Lung (tissue), 13 donors: ENCODE results near the gene SLC22A4. TPM values are rescaled to one million over a fixed set of nuclear protein-coding genes. Genes with fewer than 3 reads are reported as not detected.

Source experiments
- ATAC-seq: fragments of 200-7000 bp; cut with Tn5 transposase; one replicate; pipeline ENCODE4 v1.9.1; 2020; ENCODE audit warnings: moderate number of reproducible peaks; ENCODE audit not compliant: insufficient read depth, low FRiP score
- DNase-seq, 3 donors: peaks; one replicate each; pipeline ENCODE4 v3.0.0-alpha.2; 2013 to 2017
- H3K27ac ChIP-seq, 2 donors: one replicate each; pipeline ENCODE4 v1.5.1; 2013; ENCODE audit warnings: mild to moderate bottlenecking in 2 of 2, moderate library complexity in 2 of 2, control low read depth in 1 of 2, inconsistent platforms in 1 of 2, low read depth in 1 of 2, low read length in 1 of 2
- H3K27me3 ChIP-seq, 3 donors: one replicate each; pipeline ENCODE4 v1.5.1; 2013; ENCODE audit warnings: low read length in 2 of 3; ENCODE audit not compliant: control insufficient read depth in 3 of 3, insufficient read depth in 3 of 3
- H3K36me3 ChIP-seq, 4 donors: one replicate each; pipeline ENCODE4 v1.5.1; 2013; ENCODE audit warnings: low read length in 4 of 4, mild to moderate bottlenecking in 1 of 4, moderate library complexity in 1 of 4; ENCODE audit not compliant: control insufficient read depth in 4 of 4, insufficient read depth in 4 of 4
- H3K4me1 ChIP-seq, 5 donors: one replicate each; pipeline ENCODE4 v1.5.1; 2013; ENCODE audit warnings: low read length in 5 of 5, mild to moderate bottlenecking in 2 of 5, moderate library complexity in 1 of 5; ENCODE audit not compliant: control insufficient read depth in 5 of 5, insufficient read depth in 5 of 5
- H3K4me3 ChIP-seq: one replicate; pipeline ENCODE4 v1.5.1; 2013; ENCODE audit warnings: mild to moderate bottlenecking, control low read depth, moderate library complexity
- H3K9ac ChIP-seq, 2 donors: one replicate each; pipeline ENCODE4 v1.5.1; 2013; ENCODE audit warnings: low read length in 2 of 2, control low read depth in 1 of 2; ENCODE audit not compliant: insufficient read depth in 1 of 2
- H3K9me3 ChIP-seq, 4 donors: one replicate each; pipeline ENCODE4 v1.5.1; 2013; ENCODE audit warnings: low read length in 3 of 4, mild to moderate bottlenecking in 1 of 4, moderate library complexity in 1 of 4; ENCODE audit not compliant: control insufficient read depth in 4 of 4, insufficient read depth in 3 of 4
- CTCF ChIP-seq: IDR thresholded peaks from 2 replicates; pipeline ENCODE4 v1.5.1; 2012; ENCODE audit warnings: mild to moderate bottlenecking; ENCODE audit errors: control extremely low read depth, extremely low read depth
- WGBS, 2 donors: extraction: QIAGEN DNeasy Blood & Tissue Kit; methylation state at CpG; one replicate each; pipeline ENCODE4 v1.1.7; 2013; 5-methylcytosine and 5-hydroxymethylcytosine counted together
- polyA plus RNA-seq, 2 donors: library from polyadenylated mRNA; stranded (reverse); fragments of 200-250 nt; gene quantifications; one replicate each; pipeline ENCODE4 v1.2.1, GENCODE V29; 2013
- small RNA-seq: library from RNA; depleted of rRNA; stranded (forward); fragments of <200 nt; gene quantifications from one replicate; pipeline ENCODE3, GENCODE V24; 2014; ENCODE audit warnings: low replicate concordance
- total RNA-seq, 2 donors: library from RNA; depleted of rRNA in 1 of 2; stranded (reverse); fragments of >200 nt in 1 of 2; gene quantifications; one replicate each; pipeline ENCODE4 v1.2.1, GENCODE V29; 2014 to 2021
- donor health status: control.
- donor health status: control.
- donor health status: Bipolar disorder and iron deficiency.
- donor health status: healthy.
- donor health status: DM: yes; HTN: yes; CAD: no.

The SLC22A4 gene
- total and polyA plus RNA-seq, 4 donors: 3.6 to 18.1 (median 13.3) TPM

- no peak for TF ChIP-seq CTCF
- no peak overlapping the region for H3K9ac ChIP-seq
- H3K9me3 ChIP-seq: no peaks in the 10 kb centered on the region
- H3K36me3 ChIP-seq: peaks cover 7 to 27% (median 15%) of the 10 kb centered on the region in 4 donors
- WGBS, 2 donors: 86 to 88% methylated on average over 8 of the region's 8 CpGs
- DNase-seq (no peak), ATAC-seq (no peak)
- peaks cover 6 to 15% (median 9%) of the 10 kb centered on the region in 5 donors for H3K4me1 ChIP-seq
- H3K27ac ChIP-seq: no peak overlapping the region
- no peaks in the 10 kb centered on the region for H3K27me3 ChIP-seq
- H3K4me3 ChIP-seq: no peak overlapping the region
Measured at GRCh38 chr5:132392411-132392810, 98.2 kb downstream of the SLC22A4 start.

- H3K9ac ChIP-seq: no peak overlapping the region
- peaks cover 7 to 27% (median 15%) of the 10 kb centered on the region in 4 donors for H3K36me3 ChIP-seq
- H3K27me3 ChIP-seq: no peaks in the 10 kb centered on the region
- H3K4me3 ChIP-seq: no peak overlapping the region
- WGBS, 2 donors: 94 to 97% methylated on average over 6 of the region's 6 CpGs
- no peak for DNase-seq
- no peaks in the 10 kb centered on the region for H3K9me3 ChIP-seq
- H3K4me1 ChIP-seq: peaks cover 4 to 12% (median 6%) of the 10 kb centered on the region in 5 donors
- no peak for ATAC-seq
- H3K27ac ChIP-seq: no peak overlapping the region
- TF ChIP-seq CTCF: no peak
Measured at GRCh38 chr5:132392978-132393825, 99.0 kb downstream of the SLC22A4 start.

Small RNA genes lying within 50 kb of the gene (small RNA-seq; reads per million reads assigned to genes)
- gene MIR3936: not detected

Other genes starting within 250 kb of the SLC22A4 start
- not detected for gene IL3, start 233.7 kb upstream of the SLC22A4 start, total RNA-seq
- gene IL3, start 233.7 kb upstream of the SLC22A4 start, polyA plus RNA-seq: not detected
- gene CSF2, start 220.6 kb upstream of the SLC22A4 start, total RNA-seq: 10 to 100 TPM in 1 of 2 donors, under 1 TPM in 1; 0.37 to 11.6 TPM
- 10 to 100 TPM in 1 of 2 donors, 1 to 10 TPM in 1; 4.7 to 16.8 TPM for gene CSF2, start 220.6 kb upstream of the SLC22A4 start, polyA plus RNA-seq
- gene P4HA2, start 66.5 kb upstream of the SLC22A4 start, total RNA-seq: 10 to 100 TPM; 37.8 to 62.3 TPM
- gene P4HA2, start 66.5 kb upstream of the SLC22A4 start, polyA plus RNA-seq: 10 to 100 TPM; 20.3 to 36.5 TPM
- 10 to 100 TPM in 1 of 2 donors, 1 to 10 TPM in 1; 7.3 to 13.8 TPM for gene PDLIM4, start 36.7 kb upstream of the SLC22A4 start, total RNA-seq
- 10 to 100 TPM in 1 of 2 donors, 1 to 10 TPM in 1; 8.3 to 10.9 TPM for gene PDLIM4, start 36.7 kb upstream of the SLC22A4 start, polyA plus RNA-seq
- gene SLC22A5, start 75.3 kb downstream of the SLC22A4 start, total RNA-seq: 10 to 100 TPM in 1 of 2 donors, 1 to 10 TPM in 1; 8.5 to 12.7 TPM
- gene SLC22A5, start 75.3 kb downstream of the SLC22A4 start, polyA plus RNA-seq: 1 to 10 TPM; 4.6 to 7.2 TPM
- 10 to 100 TPM; 53.8 to 83.2 TPM for gene IRF1, start 196.4 kb downstream of the SLC22A4 start, total RNA-seq
- gene IRF1, start 196.4 kb downstream of the SLC22A4 start, polyA plus RNA-seq: 100 to 1,000 TPM in 1 of 2 donors, 10 to 100 TPM in 1; 32.9 to 141 TPM
- gene IL5, start 249.1 kb downstream of the SLC22A4 start, total RNA-seq: not detected
- gene IL5, start 249.1 kb downstream of the SLC22A4 start, polyA plus RNA-seq: not detected